Keratinocyte (primary cell): ENCODE results near the gene NAIF1. TPM values are rescaled to one million over a fixed set of nuclear protein-coding genes. Genes with fewer than 3 reads are reported as not detected.
"Not testable (repeated sequence)": the region's sequence is repeated elsewhere in the genome, so short reads cannot be mapped to it uniquely, and the experiment has no call there.

Source experiments
- DNase-seq: peaks from one replicate; pipeline ENCODE4 v3.0.0-alpha.2; 2011; ENCODE audit warnings: low read depth, missing footprints, low spot score
- FAIRE-seq: peaks from 2 replicates; lab custom pipeline; 2011; peaks lifted over from hg19 to GRCh38; lab: Jason Lieb, UNC
- H2AFZ ChIP-seq: 2 replicates; pipeline ENCODE4 v1.6.0; 2012; ENCODE audit warnings: low read length, control low read depth, inconsistent platforms; ENCODE audit not compliant: control insufficient read depth
- H3K27ac ChIP-seq: 2 replicates; pipeline ENCODE4 v1.5.1; 2011; ENCODE audit warnings: low read length; ENCODE audit not compliant: control insufficient read depth, insufficient read depth
- H3K27me3 ChIP-seq: 3 replicates; pipeline ENCODE4 v1.6.0; 2011; ENCODE audit warnings: low read length; ENCODE audit not compliant: control insufficient read depth, insufficient read depth; ENCODE audit errors: extremely low read depth
- H3K36me3 ChIP-seq, 2 experiments: 2 replicates in 1 of 2; 3 replicates in 1 of 2; pipeline ENCODE4 v1.5.1; 2011; ENCODE audit warnings: low read length in 2 of 2, mild to moderate bottlenecking in 1 of 2; ENCODE audit not compliant: control insufficient read depth in 2 of 2, insufficient read depth in 2 of 2; ENCODE audit errors: extremely low read depth in 1 of 2
- H3K4me1 ChIP-seq: 3 replicates; pipeline ENCODE4 v1.5.1; 2011; ENCODE audit warnings: low read length; ENCODE audit not compliant: control insufficient read depth, insufficient read depth; ENCODE audit errors: extremely low read depth
- H3K4me2 ChIP-seq: 3 replicates; pipeline ENCODE4 v1.6.0; 2011; ENCODE audit warnings: low read depth, low read length; ENCODE audit not compliant: control insufficient read depth, insufficient read depth; ENCODE audit errors: extremely low read depth
- H3K4me3 ChIP-seq, 3 experiments: fragments of 200-600 bp in 1 of 3; sonication (generic) in 1 of 3; 2 replicates in 2 of 3; 3 replicates in 1 of 3; pipeline ENCODE4 v1.5.1; 2011 to 2016; ENCODE audit warnings: low read length in 3 of 3, mild to moderate bottlenecking in 3 of 3, control low read depth in 2 of 3, inconsistent platforms in 1 of 3, low read depth in 1 of 3, mixed read lengths in 1 of 3, mixed run types in 1 of 3, moderate library complexity in 1 of 3; ENCODE audit not compliant: control insufficient read depth in 2 of 3, insufficient read depth in 2 of 3; ENCODE audit errors: extremely low read depth in 1 of 3
- H3K79me2 ChIP-seq: 2 replicates; pipeline ENCODE4 v1.6.0; 2012; ENCODE audit warnings: low read length; ENCODE audit not compliant: control insufficient read depth, insufficient read depth
- H3K9ac ChIP-seq: 3 replicates; pipeline ENCODE4 v1.6.0; 2011; ENCODE audit warnings: low read length; ENCODE audit not compliant: control insufficient read depth, insufficient read depth; ENCODE audit errors: extremely low read depth
- H3K9me1 ChIP-seq: 3 replicates; pipeline ENCODE4 v1.6.0; 2011; ENCODE audit warnings: low read length; ENCODE audit not compliant: control insufficient read depth, insufficient read depth; ENCODE audit errors: extremely low read depth
- H3K9me3 ChIP-seq: 2 replicates; pipeline ENCODE4 v1.5.1; 2012; ENCODE audit warnings: low read depth, low read length; ENCODE audit not compliant: control insufficient read depth
- H4K20me1 ChIP-seq: 3 replicates; pipeline ENCODE4 v1.6.0; 2011; ENCODE audit warnings: low read length; ENCODE audit not compliant: control insufficient read depth, insufficient read depth; ENCODE audit errors: extremely low read depth
- CTCF ChIP-seq, 3 experiments: IDR thresholded peaks in 1 of 3; conservative IDR thresholded peaks in 1 of 3; optimal IDR thresholded peaks in 1 of 3; 2 replicates in 2 of 3; 3 replicates in 1 of 3; pipeline versions ENCODE3 to v1.5.1; 2011; ENCODE audit warnings: low read length in 3 of 3, mild to moderate bottlenecking in 3 of 3, moderate library complexity in 2 of 3, control low read depth in 1 of 3, inconsistent platforms in 1 of 3; ENCODE audit not compliant: insufficient read depth in 2 of 3; ENCODE audit errors: extremely low read depth in 1 of 3
- EZH2 ChIP-seq: IDR thresholded peaks from one replicate; pipeline ENCODE4 v1.6.1; 2012; ENCODE audit warnings: inconsistent platforms, mild to moderate bottlenecking, low read length, moderate library complexity
- dilution Hi-C: fragments of 300-500 bp; cut with MboI; formaldehyde crosslinking; loops from one replicate; pipeline ENCODE4 v1.7.0; 2020; ENCODE audit warnings: low sequenced_read_pairs; ENCODE audit not compliant: extremely low pct_ligation_motif_present
- polyA plus RNA-seq, 5 experiments: library from polyadenylated mRNA; depleted of rRNA in 3 of 5; stranded (reverse) in 3 of 5; stranded (forward) in 1 of 5; unstranded in 1 of 5; fragments of >200 nt; gene quantifications; 1 replicate in 1 of 5; 2 replicates in 3 of 5; 3 replicates in 1 of 5; pipeline versions ENCODE4 v1.2.1 to v1.2.3, GENCODE V29; 2011 to 2012; ENCODE audit warnings: missing spikeins in 2 of 5, low read depth in 1 of 5, low replicate concordance in 1 of 5

The NAIF1 gene
- polyA plus RNA-seq, 1 donor (not counting 4 experiments of a cell fraction or from before 2014, with no cell fraction given): 6.3 TPM

DNA sequence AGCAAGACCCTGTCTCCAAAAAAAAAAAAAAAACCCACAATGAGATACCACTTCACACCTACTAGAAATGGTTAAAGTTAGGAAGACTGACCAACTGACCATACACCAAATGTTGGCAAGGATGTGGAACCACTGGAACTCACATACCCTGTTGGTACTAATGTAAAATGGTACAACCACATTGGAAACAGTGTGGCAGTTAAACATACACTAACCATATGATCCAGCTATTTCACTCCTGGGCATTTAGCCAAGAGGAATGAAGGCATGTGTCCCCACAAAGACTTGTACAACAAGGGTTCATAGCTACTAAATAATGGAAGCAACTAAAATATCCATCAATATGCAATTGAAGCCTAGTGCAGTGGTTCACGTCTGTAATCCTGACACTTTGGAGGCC, 21.3 kb downstream of the NAIF1 start:
- no peaks in the 10 kb centered on the region for H3K27me3 ChIP-seq
- no peak overlapping the region for H3K9ac ChIP-seq
- no peaks in the 10 kb centered on the region for H3K79me2 ChIP-seq
- DNase-seq: no peak
- dilution Hi-C loops: no loop called here
- no peaks in the 10 kb centered on the region for H3K9me1 ChIP-seq
- H3K4me2 ChIP-seq: no peak overlapping the region
- no peaks in the 10 kb centered on the region for H3K36me3 ChIP-seq
- TF ChIP-seq CTCF (optimal IDR thresholded peaks at IDR 0.05 in 1 of 3, IDR thresholded peaks at IDR 0.05 in 1 of 3, conservative IDR thresholded peaks at IDR 0.05 in 1 of 3; ENCODE audit: extremely low read depth in 1 of 3, insufficient read depth in 2 of 3, low read length in 3 of 3) (no peak), EZH2 (no peak)
- no peaks in the 10 kb centered on the region for H3K9me3 ChIP-seq
- H2AFZ ChIP-seq: no peak overlapping the region
- no peak overlapping the region for H3K4me3 ChIP-seq
- H4K20me1 ChIP-seq: no peaks in the 10 kb centered on the region
- no peak overlapping the region for H3K27ac ChIP-seq
- FAIRE-seq: no peak
- peaks cover 9% of the 10 kb centered on the region for H3K4me1 ChIP-seq

DNA sequence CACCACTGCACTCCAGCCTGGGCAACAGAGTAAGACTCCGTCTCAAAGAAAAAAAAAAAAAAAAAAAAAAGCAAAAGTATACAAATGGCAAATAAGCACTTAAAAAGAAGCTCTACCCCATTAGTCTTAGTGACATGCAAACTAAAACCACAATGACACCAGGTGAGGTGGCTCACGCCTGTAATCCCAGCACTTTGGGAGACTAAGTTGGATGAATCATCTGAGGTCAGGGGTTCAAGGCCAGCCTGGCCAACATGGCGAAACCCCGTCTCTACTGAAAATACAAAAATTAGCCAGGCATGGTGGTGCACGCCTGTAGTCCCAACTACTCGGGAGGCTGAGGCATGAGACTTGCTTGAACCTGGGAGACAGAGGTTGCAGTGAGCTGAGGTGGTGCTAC, 21.7 kb downstream of the NAIF1 start:
- H3K4me2 ChIP-seq, H3K4me3 ChIP-seq, H2AFZ ChIP-seq, H3K9ac ChIP-seq, H3K9me1 ChIP-seq, FAIRE-seq, H3K27me3 ChIP-seq, H3K36me3 ChIP-seq, H3K9me3 ChIP-seq, DNase-seq, H3K27ac ChIP-seq, dilution Hi-C loops, H3K4me1 ChIP-seq, H4K20me1 ChIP-seq, H3K79me2 ChIP-seq: not testable (repeated sequence)

GRCh38 chr9:128043467-128043868, 23.7 kb downstream of the NAIF1 start:
- no peak overlapping the region for H3K27ac ChIP-seq
- FAIRE-seq: no peak

More at GRCh38 chr9:128043467-128043868, 23.7 kb downstream of the NAIF1 start:
- Histone ChIP-seq H3K27me3 (no peaks in the 10 kb centered on the region), H3K36me3 (no peaks in the 10 kb centered on the region), H3K4me1 (peaks cover 3% of the 10 kb centered on the region), H3K4me3 (no peak overlapping the region), H2AFZ (no peak overlapping the region), H3K9me1 (no peaks in the 10 kb centered on the region), H4K20me1 (no peaks in the 10 kb centered on the region), H3K79me2 (no peaks in the 10 kb centered on the region), H3K9me3 (no peaks in the 10 kb centered on the region), H3K9ac (no peak overlapping the region), H3K4me2 (no peak overlapping the region)
- TF ChIP-seq CTCF (optimal IDR thresholded peaks at IDR 0.05 in 1 of 3, IDR thresholded peaks at IDR 0.05 in 1 of 3, conservative IDR thresholded peaks at IDR 0.05 in 1 of 3; ENCODE audit: extremely low read depth in 1 of 3, insufficient read depth in 2 of 3, low read length in 3 of 3) (no peak), EZH2 (no peak)
- no peak for DNase-seq
- dilution Hi-C loops: no loop called here
